SH-SY5Y (cell line): ENCODE measurements around the gene CCDC12.

Experiments
- GATA2 ChIP-seq: IDR thresholded peaks from 2 replicates; pipeline ENCODE4 v1.6.1; 2011; ENCODE audit warnings: mild to moderate bottlenecking, low read depth, low read length
- GATA3 ChIP-seq: IDR thresholded peaks from 2 replicates; pipeline ENCODE4 v1.6.1; 2011; ENCODE audit warnings: low read depth, mild to moderate bottlenecking, low read length, moderate library complexity

DNA sequence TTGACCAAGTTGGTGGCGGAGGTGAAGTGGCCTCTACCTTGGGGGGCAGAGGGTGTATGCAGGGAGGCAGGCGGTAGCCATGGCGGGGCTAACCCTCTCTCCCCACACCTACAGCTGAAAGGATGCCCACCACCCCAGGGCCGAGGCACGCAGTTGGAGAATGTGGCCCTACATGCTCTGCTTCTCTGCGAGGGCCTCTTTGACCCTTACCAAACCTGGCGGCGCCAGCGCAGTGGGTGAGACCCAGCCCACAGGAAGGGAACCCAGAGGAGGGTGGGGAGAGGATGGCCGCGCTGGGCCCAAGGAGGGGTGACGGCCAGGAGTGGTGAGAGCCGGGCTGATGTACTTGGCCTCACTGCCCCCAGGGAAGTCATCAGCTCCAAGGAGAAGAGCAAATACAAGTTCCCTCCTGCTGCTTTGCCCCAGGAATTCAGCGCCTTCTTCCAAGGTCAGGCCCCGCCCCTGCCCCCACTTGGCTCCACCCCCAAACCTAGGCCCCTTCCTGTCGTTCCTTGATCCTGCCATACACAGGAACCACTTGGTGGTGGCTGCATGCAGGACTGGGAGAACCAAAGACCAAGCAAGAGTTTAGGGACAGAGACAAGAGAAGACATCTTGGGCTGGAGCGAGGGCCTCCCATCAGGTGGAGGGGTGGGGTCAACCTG lies 12.7 kb upstream of the CCDC12 start:
- TF ChIP-seq GATA2 (no peak), GATA3 (no peak)
